GM21423 (cell line): ENCODE results near the gene C1orf210.

ENCODE experiments used
- ATAC-seq: cut with Tn5 transposase; IDR thresholded peaks from one replicate; pipeline ENCODE4 v1.9.1; 2021; ENCODE audit warnings: mild to moderate bottlenecking, moderate library complexity; ENCODE audit not compliant: unreplicated experiment

The C1orf210 gene

DNA sequence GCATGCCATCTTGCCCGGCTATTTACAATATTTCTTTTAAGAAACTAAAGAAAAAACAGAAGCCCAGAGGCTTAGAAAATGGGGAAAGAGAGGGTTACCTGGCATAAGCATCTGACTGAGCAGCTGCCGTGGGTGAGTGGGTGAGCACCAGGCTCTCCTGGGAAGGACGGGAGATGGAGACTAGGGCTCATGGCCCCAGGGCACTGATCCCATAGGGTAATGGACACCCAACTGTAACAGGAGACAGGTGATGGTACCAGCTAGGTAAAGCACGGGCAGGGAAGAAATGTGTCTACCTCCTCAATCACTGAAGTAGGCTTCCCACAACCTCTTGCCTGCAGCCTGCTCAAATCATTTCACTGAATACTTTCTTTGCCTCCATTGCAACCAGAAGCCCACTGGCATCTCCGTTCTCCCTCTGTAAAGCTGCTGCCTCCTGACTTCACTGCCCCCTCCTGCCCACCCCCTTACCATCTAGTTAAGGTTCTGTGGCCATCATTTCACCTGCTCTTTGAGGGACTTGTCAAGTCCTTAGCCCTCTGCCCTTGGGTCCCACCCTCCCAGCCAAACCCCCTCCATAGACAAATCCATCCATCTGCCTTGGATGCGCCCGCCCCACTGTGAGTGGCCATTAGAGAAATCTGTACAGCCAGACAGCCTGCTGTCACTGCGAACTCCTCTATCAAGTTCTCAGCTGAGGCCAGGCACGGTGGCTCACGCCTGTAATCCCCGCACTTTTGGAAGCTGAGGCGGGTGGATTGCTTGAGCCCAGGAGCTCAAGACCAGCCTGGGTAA is 9.4 kb downstream of the C1orf210 start:
- no peak for ATAC-seq

DNA sequence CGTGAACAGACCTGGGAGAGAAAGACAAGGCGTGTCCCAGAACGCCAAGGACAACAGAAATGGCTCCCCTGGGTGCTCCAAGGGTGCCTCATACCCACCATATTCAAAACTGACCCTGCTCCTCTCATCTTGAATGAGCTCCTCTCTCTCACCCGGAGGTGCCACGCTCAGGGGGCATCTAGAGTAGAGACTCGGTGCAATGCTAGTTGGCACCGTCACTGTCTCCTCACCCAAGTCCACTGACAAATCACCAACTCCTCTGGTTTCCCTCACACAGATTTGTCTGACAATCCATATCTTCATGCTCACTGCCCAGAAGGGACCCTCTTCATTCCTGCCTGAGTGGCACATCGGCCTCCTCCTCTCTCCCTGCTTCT is 10.6 kb downstream of the C1orf210 start:
- ATAC-seq: no peak

DNA sequence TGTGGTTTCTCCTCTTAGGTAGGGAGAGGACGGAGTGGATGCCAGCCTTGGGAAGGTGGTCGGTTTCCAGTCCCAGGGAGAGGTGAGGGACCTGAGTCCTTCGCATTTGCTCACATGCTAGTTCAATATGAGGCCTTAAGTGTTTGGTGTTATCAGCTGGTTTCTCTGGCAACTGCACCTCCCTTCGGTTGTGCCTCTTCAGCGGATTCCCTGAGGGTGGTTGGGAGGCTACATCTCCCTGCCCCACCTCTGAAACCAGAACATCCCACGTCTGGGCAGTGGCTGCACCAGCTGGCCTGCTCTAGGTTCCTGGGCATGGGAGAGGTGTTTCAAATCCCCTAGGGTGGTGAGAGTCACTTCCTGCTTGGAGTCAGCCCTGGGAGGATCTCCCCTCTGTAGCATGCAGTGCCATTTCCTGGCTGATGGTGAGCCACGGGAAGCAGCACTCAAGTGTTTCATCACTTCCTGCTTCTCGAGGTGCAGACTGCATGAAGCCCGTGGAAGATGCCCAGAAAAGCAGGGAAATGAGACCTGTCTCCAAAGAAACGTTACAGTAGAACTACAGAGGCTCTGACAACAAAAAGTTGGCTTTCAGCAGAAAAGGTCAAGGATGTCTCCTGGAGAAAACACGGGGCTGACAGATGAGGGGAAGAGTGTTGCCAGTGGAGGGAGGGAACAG is 11.1 kb downstream of the C1orf210 start:
- ATAC-seq: no peak

DNA sequence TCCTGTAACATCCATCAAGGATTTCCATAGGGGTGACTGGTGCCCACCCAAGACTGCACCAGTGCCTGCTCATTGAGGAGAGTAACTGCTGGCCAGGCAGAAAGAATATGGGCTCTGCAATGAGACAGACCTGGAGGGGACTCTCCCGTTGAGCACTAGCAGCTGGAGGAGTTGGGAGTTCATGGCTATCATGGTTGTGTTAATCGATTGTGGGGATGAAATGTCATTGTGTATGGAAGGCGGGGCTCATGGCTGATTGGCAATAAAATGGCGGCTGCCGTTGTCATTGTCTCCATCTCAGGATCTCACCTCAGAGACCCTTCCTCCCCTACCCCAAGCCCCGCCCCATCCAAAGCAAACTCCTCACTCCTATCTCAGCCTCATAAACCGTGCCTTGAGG is 11.7 kb downstream of the C1orf210 start:
- ATAC-seq: no peak

DNA sequence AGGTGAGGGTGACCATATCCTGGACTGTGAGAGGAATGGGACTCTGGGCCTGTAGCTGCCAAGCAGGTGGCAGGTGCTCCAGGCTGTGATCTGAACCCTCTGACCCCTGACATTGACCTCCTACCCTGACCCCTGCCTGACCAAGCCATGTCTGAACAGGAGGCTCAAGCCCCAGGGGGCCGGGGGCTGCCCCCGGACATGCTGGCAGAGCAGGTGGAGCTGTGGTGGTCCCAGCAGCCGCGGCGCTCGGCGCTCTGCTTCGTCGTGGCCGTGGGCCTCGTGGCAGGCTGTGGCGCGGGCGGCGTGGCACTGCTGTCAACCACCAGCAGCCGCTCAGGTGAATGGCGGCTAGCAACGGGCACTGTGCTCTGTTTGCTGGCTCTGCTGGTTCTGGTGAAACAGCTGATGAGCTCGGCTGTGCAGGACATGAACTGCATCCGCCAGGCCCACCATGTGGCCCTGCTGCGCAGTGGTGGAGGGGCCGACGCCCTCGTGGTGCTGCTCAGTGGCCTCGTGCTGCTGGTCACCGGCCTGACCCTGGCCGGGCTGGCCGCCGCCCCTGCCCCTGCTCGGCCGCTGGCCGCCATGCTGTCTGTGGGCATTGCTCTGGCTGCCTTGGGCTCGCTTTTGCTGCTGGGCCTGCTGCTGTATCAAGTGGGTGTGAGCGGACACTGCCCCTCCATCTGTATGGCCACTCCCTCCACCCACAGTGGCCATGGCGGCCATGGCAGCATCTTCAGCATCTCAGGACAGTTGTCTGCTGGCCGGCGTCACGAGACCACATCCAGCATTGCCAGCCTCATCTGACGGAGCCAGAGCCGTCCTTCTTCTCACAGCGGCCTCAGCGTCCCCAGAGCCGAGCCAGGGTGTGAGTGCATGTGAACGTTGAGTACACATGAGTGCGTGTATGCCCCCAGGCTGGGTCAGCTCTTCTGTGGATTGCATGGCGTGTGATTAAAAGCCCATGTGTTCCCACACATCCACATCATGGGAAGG is 12.5 kb downstream of the C1orf210 start:
- ATAC-seq: no peak

DNA sequence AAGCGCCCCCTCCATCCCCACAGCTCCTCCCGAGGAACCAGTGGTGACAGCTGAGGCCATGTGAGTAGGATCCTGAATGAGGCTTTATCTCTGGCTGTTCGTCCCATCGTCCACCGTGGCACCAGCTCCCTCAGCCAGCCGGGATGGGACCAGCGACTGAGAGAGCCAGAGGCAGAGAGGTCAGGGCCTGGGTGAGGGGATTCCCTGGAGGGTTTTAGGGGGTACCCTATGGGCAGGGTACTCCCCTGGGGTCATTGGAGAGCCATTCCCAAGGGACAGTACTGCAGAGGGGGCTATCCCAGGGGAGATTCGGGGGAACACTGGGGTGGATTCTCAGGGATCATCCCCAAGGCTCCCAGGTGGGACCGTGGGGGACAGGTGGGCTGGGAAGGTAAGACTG is 13.2 kb downstream of the C1orf210 start:
- ATAC-seq: no peak

DNA sequence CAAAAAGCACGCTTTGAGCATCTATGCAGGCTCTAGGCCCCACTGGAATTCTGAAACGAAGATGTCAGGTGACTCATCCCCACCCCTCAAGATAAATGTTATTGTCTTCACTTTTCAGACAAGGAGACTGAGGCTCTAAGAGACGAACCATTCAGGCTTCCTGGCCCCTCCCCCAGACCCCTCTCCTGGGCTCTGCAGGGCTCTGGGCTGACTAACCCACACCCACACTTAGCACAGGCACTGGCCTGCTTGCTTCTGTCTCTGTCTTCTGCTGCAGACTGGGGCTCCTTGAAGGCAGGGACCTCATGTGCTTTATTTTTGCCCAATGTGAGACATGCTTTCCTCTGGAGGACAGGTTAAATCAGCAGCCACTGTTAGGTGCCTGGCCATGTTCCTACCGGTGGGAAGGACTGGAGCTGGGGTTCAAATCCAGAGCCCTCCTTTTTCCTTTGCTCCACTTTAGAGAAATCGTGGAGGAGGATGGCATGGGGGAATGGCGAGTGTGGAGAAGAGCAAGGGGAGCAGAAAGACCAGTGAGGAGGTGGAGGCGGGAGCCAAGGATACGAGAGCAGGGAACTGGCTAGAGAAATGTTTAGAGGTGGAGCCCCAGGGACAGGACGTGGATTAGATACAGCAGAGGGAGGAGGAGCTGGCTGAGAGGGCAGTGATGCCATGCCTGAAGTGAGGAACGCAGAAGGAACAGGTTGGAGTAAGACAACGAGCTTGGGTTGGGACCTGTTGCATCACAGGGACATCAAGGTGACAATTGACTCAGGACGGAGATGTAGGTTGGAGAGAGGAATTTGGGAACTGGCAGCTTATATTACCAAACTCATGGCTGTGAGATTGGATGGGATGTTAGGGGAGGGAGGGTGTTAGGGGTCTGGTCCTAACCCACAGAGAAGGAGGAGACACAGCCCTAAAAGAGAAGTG is 13.9 kb downstream of the C1orf210 start:
- no peak for ATAC-seq

DNA sequence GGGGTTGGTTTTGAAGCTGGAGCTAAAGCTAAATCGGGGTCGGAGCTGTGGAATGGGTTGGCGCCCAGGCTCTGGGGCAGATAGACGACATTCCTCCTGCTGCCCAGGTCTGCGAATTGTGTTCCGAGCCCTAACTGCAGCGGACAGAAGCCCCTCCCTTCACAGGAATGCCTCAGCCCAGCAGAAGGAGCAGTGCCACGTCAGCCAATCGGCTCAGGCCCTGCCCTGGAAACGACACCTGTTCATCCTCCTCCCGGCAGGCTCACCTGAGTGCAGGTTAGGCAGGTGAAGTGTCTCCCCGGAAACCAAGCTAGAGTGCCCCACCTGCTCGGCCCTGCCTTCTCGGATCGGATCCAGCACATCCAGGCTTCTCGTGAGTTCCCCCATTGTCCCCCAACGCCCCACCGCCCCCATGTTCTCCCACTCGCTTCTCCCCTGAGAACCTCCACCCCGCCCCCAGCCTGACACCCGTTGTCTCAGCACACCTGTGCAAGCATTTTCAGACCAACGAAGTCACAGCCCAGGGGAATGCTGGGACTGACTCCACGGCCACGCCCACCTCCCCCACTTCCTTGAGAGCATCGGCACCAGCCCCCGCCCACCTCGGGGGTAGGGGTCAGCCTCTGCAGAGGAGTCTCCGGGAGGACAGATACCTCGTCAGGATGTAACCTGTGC is 14.8 kb downstream of the C1orf210 start:
- ATAC-seq: no peak

DNA sequence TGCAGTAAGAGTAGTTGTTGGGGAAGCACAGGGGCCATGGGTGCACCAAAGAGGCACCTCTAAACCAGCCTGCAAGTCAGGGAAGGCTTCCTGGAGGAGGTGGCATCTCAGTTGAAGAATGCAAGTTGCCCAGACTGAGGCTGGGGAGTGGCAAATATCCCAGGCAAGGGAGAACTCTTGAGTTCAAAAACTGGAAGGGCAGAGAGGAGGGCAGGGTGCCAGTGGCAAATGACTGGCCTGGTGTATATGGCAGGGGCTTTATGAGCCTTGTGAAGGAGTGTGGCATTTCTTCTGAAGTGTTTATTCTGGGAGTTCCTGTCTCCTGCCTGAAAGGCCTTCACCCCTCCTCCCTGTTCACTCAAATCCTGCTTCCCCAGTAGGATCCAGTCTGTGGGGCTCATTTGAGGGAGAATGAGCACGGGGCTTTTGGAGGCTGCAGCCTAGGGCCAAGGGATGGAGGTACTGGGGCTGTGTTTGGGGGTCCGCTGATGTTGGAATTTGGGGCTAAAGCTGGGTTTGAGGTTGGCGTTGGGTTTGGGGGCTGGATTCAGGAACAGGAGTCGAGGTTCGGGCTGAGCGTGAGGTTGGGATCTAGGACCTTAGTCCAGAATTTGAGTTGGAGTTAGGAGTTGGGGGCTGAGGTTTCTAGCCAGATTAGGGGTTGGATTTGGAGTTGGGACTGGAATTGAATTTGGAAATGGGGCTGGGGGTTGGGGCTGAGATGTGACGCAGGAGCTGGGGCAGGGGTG is 15.6 kb downstream of the C1orf210 start, which contains the start of gene TMEM125:
TSS of gene TMEM125 (plus strand) at position 357 of the 749 bp plus-strand sequence. CDS start 2,740 bp downstream, outside the sequence.
- ATAC-seq: no peak

DNA sequence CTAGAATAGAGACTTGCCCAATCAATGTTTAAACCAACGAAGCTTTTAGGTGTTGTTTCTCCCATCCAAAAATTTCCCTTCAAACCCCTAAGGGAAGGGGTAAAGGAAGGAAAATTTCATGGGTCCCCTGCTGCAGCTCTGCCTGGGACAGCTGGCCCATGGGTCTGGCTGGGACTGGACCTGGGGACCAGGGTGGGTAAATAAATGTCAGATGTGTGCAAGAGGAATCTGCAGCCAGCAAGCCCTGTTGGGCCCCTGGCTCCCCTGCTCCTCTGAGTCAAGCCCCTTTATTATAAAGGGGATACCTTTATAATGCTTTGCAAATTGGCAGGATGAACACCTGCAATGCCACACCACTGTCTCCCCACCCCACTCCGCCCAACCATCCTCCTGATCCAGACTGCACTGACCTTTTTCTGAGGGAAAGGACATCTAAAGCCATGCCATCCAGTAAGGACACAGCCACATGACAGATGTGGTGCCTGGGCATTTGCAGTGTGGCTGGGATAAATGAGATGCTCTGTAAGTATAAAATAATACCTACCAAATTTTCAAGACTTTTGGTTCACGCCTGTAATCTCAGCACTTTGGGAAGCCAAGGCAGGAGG is 17.5 kb downstream of the C1orf210 start:
- no peak for ATAC-seq

DNA sequence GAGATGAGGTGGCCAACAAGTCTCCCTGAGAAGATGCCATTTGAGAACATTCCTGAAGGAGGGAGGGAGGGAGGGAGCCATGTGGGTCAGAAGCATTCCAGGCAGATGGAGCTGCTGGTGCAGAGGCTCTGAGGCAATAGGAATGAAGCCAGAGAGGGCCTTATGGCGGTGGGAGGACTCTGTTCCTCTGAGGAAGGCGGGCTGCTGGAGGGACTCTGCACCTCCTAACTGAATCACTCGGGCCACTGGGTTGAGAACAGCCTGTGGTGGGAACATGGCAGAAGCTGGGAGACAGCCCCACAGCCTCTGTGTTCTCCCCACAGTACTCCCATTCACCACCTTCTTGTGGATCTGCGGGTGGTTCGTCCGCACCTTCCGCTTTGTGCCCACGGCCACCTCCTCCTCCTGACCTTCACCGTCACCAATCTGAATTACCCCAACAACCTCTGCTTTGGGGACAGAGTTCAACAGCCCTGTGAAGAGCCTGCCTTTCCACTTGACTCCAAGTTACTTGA is 18.0 kb downstream of the C1orf210 start:
- ATAC-seq: no peak

DNA sequence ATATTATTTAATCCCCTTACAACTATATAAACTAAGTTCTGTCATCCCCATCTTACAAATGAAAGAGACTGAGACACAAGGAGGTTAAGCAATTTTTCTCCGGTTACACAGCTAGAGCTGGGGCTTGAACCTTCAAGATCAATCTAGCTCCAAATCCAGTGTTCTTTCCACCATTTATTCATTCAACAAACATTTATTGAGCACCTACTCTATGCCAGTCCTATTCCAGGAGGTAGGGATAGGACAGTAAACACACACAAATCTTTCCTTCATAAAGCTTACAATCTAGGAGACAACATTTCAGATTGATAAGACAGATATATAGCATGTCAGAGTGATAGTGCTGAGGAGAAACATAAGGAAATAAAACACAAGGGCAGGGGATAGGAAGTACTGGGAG is 18.5 kb downstream of the C1orf210 start:
- no peak for ATAC-seq

DNA sequence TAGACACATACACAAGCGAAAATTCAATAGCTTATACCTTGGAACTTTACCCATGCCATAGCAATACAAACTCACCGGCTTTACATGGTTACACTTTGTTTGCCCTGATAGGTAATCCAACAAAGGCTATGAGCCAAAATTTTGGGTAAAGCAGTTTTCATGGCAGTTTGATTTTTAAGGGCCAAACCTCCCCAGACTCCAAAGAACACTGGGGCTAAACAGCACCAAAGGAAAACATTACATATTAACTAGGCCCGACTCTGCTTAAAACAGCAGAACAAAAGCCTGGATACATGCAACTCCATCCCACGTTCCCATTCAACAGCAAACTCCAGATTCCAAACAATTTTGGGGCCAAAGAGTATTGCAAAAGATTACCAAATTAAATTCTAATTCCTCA is 19.9 kb downstream of the C1orf210 start:
- ATAC-seq: no peak

DNA sequence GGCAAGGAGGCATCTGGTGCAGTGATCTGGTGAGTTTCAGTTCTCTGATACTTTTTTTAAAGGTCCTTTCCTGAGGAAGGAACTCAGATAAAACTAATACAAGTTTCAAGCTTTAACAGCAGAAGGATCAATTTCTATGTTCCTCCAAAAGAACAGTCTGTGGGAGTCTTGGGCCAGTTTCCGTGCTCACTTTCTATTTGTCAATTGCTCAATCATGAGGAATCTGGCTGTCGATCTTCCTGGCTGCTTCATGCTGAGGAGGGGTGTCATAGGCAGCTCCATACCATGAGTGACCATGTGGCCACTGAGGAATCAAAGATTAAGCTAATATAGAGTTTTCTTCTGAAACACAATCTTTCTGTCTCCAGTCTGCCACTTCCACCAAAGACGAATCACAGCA is 27.0 kb downstream of the C1orf210 start:
- ATAC-seq: no peak

DNA sequence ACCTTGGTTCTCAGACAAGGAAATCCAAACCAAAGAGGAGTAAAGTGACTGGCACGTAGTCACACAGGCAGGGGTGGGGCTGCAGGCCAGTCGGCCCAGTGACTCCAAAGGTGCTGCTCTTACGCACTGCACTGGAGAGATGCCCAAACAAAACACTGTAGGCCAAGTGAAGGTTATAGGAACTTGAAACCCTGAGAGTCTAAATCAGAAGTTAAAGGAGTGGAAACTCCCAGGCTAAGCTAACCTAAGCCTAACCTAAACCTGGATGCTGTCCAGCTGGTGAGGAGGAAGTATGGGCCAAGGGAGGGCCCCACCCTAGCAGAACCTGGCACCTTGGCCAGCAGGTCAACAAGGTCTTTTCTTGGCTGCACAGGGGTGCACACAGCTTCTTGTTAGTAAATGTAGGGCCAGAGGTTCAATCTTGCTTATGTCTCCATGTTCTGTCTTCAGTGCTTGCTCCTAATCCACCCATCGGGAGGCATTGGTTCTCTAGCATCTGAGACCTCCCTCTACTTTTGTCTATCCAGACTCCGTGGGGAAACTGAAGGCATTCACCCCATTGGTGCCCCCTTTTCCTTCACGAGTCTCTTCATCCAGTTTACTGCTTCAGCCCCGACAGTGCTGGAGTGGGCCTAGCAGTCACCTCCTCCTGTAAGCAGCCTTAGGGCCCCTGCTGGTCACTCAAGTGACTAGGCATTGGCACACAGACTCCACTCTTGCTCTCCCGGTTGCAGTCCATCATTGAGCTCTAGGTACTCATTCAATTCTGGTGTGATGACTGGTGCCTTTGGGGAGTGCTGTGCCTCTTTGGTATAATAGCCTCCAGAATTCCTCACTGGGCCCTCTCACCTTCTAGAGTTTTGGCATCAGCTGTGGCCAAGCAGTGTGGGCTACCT is 28.5 kb downstream of the C1orf210 start:
- no peak for ATAC-seq

DNA sequence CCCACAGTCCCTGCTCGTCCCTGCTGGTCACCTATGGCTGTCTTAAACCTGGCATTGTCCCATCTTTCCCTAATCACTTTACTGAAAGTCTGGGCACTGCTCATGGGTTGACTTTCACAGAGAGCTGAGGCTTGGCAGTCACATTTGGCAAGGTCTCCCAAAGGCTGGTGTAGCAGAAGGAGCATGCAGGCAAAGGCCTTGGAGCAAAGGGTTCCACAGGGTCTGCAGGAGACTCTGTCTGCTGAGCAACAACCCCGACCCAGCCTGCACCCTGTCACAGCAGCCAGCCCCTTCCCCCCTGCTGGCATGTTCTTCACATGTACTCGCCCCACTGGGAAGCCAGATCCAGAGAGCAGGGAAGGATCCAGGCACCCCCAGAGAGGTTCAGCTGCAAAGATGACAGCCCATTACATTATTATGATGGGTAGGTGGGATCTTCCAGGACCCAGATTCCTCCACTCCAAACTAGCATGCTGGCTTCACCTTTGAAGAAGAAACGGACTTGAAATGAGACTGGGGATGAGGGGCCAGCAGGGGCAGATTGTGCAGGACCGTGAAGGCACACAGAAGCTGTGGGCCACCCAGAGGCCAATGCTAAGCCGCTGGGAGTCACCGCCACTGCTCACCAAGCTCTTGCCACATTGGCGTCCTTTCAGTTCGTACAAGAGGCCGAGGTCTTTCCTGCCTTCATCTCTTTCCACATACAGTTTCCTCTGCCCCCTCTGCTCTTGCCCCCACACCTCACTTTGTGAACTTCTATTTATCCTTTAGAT is 29.8 kb downstream of the C1orf210 start:
- ATAC-seq: no peak
